Peyer's patch (tissue), 4 donors: ENCODE data around the gene UGT2B11.
"Not testable (repeated sequence)": the region's sequence is repeated elsewhere in the genome, so short reads cannot be mapped to it uniquely, and the experiment has no call there.

Source experiments
- POLR2A ChIP-seq, 2 donors: fragments of 450-650 bp; IDR thresholded peaks; one replicate each; pipeline ENCODE4 v1.5.1; 2017; ENCODE audit warnings: antibody characterized with exemption in 2 of 2, mild to moderate bottlenecking in 2 of 2, moderate library complexity in 2 of 2
- TF ChIP-seq, protein P1 (sequence below), 6 experiments: fragments of 450-650 bp in 4 of 6; fragments of 200-600 bp in 2 of 6; sonication (generic) in 1 of 6; IDR thresholded peaks; one replicate each; pipeline ENCODE4 v1.5.1; 2017 to 2019; ENCODE audit warnings: antibody characterized with exemption in 6 of 6, mild to moderate bottlenecking in 3 of 6, moderate library complexity in 1 of 6

GRCh38 chr4:69166376-69166775, 48.2 kb downstream of the UGT2B11 start:
- TF ChIP-seq, protein P1, sequence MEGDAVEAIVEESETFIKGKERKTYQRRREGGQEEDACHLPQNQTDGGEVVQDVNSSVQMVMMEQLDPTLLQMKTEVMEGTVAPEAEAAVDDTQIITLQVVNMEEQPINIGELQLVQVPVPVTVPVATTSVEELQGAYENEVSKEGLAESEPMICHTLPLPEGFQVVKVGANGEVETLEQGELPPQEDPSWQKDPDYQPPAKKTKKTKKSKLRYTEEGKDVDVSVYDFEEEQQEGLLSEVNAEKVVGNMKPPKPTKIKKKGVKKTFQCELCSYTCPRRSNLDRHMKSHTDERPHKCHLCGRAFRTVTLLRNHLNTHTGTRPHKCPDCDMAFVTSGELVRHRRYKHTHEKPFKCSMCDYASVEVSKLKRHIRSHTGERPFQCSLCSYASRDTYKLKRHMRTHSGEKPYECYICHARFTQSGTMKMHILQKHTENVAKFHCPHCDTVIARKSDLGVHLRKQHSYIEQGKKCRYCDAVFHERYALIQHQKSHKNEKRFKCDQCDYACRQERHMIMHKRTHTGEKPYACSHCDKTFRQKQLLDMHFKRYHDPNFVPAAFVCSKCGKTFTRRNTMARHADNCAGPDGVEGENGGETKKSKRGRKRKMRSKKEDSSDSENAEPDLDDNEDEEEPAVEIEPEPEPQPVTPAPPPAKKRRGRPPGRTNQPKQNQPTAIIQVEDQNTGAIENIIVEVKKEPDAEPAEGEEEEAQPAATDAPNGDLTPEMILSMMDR (IDR thresholded peaks at IDR 0.05) = not testable (repeated sequence)
- TF ChIP-seq POLR2A (IDR thresholded peaks at IDR 0.05) = not testable (repeated sequence)
